ENCODE data around the gene NT5DC2. TPM values are rescaled to one million over a fixed set of nuclear protein-coding genes. Genes with fewer than 3 reads are reported as not detected.

NT5DC2 gene
- total RNA-seq, 1 experiment from 2014 or later, result 130 TPM

DNA sequence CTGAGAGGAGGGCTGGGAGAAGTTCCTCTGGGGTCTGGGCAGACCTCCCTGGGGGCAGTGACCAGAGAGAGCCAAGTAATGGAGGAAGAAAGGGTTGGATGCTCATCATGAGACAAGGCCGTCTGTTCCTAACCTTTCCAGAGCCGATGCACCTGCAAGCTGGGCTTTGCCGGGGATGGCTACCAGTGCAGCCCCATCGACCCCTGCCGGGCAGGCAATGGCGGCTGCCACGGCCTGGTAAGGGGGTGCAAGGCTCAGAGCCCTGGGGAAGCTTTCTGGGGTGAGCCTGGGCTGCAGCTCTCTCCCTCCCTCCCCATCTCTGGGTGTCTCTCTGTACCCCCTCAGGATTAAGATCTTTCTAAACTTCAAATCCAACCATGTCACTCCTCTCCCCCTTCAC, 22.1 kb downstream of the NT5DC2 start:
- DNase-seq (ENCODE audit: low read depth), result no peak

- DNase-seq (ENCODE audit: low read depth), result no peak
Measured at GRCh38 chr3:52509753-52510328, 23.8 kb downstream of the NT5DC2 start.

- DNase-seq (ENCODE audit: low read depth), result peak; percentile 67
Measured at GRCh38 chr3:52507359-52507758, 26.3 kb downstream of the NT5DC2 start.

GRCh38 chr3:52506266-52506966, 27.2 kb downstream of the NT5DC2 start:
- DNase-seq (ENCODE audit: low read depth), result no peak

DNA sequence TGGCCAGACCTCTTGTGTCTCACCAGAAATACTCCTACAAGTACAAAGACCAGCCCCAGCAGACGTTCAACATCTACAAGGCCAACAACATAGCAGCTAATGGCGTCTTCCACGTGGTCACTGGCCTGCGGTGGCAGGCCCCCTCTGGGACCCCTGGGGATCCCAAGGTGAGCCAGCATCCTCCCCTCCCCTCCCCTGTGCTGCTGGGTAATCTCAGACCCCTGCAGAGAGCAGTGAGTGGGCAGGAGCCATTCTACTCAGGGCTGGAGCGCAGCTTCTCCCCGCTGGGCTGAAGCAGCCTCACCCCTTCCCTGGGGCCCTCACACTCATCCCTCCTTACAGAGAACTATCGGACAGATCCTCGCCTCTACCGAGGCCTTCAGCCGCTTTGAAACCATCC, 28.7 kb downstream of the NT5DC2 start:
- no peak for DNase-seq (ENCODE audit: low read depth)

- DNase-seq (ENCODE audit: low read depth), result no peak
Measured at GRCh38 chr3:52503788-52504424, 29.8 kb downstream of the NT5DC2 start.

DNA sequence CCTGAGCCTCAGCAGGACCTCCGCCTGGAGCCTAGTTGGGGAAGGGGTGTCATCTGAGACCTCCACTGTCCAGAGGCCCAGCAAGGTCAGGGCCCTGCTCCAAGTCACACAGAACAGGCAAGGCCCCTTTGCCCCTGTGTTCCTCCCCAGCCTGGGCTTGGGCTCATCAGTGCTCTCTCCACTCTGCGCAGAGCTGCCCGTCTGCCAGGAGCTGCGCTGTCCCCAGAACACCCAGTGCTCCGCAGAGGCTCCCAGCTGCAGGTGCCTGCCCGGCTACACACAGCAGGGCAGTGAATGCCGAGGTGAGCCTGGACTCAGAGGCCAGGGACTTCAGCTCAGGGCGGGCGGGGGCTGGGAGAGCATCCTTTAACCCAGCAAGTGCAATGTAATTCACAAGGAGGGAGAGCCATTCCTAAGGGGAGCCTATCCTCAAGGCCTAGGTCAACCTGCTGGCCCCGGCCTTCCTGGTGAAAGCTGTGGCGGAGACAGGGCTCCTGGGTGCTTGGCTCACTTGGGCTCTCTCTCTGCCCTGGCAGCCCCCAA, 30.8 kb downstream of the NT5DC2 start:
- DNase-seq (ENCODE audit: low read depth), result no peak

GRCh38 chr3:52502001-52502400, 31.7 kb downstream of the NT5DC2 start:
- DNase-seq (ENCODE audit: low read depth), result no peak

DNA sequence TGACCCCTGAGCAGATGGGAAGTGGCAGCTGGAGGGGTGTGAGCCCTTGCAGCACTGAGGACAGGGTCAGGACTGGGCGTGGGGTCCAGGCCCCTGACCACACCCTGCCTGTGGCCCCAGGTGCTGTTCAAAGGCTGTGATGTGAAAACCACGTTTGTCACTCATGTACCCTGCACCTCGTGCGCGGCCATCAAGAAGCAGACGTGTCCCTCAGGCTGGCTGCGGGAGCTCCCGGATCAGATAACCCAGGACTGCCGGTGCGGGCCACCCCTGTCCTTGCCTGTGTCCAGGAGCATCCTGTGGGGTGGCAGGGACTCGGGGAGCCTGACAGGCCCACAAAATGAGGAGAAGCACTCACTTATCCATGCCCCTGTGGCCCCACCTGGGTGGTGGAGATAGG, 32.6 kb downstream of the NT5DC2 start:
- DNase-seq (ENCODE audit: low read depth), result no peak

GRCh38 chr3:52498137-52499054, 35.3 kb downstream of the NT5DC2 start:
- peak; percentile 95 for DNase-seq (ENCODE audit: low read depth)

DNA sequence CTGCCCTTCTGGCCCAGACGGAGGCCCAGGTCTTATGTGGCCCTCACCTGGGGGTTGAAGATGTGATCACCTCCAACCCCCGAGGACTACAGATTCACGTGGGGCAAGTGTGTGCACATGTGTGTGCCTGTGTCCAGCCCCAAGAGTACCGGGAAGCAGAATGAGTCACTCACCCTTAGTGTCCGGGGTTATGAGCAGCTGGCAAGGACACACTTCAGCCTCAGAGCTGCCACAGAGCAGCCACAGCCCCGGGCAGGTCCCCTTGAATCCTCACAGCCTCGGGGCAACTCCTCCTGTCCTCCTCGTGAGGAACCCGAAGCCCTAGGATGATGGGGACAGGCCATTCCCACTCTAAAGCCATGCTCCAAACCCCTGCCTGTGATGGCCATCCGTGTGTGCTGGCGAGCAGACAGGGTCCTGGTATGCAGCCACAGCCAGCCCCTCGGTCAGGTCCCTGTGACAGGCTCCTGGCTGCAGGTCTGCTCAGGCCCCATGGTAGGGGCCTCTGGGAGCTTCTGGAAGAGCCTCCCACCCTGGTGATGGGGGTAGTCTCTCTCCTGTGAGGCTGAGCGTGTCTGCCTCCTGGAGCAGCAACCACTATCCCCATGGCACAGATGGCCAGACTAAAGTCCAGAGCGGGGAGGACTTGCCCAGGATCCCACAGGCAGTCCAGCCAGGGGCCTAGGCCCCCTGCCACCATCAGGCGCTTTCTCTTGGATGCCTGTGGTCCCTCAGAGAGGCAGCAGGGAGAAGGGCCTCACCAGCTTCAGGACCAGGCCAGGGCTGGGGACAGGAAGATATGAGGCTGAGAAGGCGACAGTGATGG, 37.7 kb downstream of the NT5DC2 start:
- peak; percentile 86 for DNase-seq (ENCODE audit: low read depth)

DNA sequence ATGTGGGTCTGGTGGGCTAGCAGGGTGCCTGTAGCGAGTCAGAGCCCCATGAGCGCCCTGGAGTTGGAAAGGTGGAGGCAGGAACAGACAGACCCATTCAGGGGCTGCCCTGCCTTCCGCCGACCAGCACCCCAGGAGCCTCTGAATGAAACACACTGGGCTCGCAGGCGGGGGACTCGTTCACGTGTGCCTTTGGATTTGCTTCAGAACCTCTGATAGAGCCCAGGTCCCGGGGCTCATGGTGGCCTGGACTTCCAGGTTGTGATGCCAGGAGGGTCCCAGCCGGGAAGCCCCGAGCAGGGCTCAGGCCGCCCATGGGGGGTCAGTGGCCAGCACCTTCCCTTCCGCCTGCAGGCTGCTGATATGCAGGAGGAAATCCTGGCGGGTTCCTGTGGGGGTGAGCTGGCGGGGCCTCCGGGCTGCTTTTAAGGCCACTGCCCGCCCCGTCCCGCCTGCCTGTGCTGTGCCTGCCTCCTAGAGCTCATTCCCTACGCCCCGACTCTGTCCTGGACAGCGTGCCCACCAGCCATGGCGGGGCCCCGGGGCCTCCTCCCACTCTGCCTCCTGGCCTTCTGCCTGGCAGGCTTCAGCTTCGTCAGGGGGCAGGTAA, 38.7 kb downstream of the NT5DC2 start, which contains the start of gene STAB1:
Gene STAB1 (plus strand): TSS at position 453 of the 610 bp plus-strand sequence. CDS start 76 bp downstream, at position 529.
- no peak for DNase-seq (ENCODE audit: low read depth)

- no peak for DNase-seq (ENCODE audit: low read depth)
Measured at GRCh38 chr3:52494445-52494844, 39.2 kb downstream of the NT5DC2 start.

GRCh38 chr3:52493232-52494017, 40.2 kb downstream of the NT5DC2 start:
- DNase-seq (ENCODE audit: low read depth), result no peak

- DNase-seq (ENCODE audit: low read depth), result no peak
Measured at GRCh38 chr3:52492059-52492458, 41.6 kb downstream of the NT5DC2 start.

- no peak for DNase-seq (ENCODE audit: low read depth)
Measured at GRCh38 chr3:52490939-52491526, 42.6 kb downstream of the NT5DC2 start.

GRCh38 chr3:52490035-52490938, 43.4 kb downstream of the NT5DC2 start:
- no peak for DNase-seq (ENCODE audit: low read depth)

- DNase-seq (ENCODE audit: low read depth), result no peak
Measured at GRCh38 chr3:52489453-52489852, 44.2 kb downstream of the NT5DC2 start.
